PC-9 (cell line): ENCODE results near the gene CKM. TPM values are rescaled to one million over a fixed set of nuclear protein-coding genes. Genes with fewer than 3 reads are reported as not detected.

Source experiments
- BruUV-seq: library from RNA; stranded (reverse); fragments of 400-500 nt; replicated peaks from 2 replicates; lab custom pipeline; 2021; lab: Mats Ljungman, UMichigan
- CTCF ChIA-PET: fragments of 300-600 bp; sonication (Branson Sonifier 250); formaldehyde crosslinking; loops from one replicate; lab custom pipeline; 2022; ENCODE audit warnings: antibody characterized with exemption; lab: Charles Lee
- POLR2A ChIA-PET: fragments of 300-600 bp; sonication (Branson Sonifier 250); formaldehyde crosslinking; loops from one replicate; lab custom pipeline; 2022; ENCODE audit warnings: antibody characterized with exemption; ENCODE audit not compliant: unreplicated experiment; lab: Charles Lee
- DNase-seq, 2 experiments: peaks; one replicate each; pipeline versions ENCODE4 v3.0.0 to v3.0.0-alpha.2; 2015 to 2022; ENCODE audit warnings: mixed read lengths in 1 of 2
- H2AFZ ChIP-seq: fragments of 200-600 bp; sonication (generic); 2 replicates; pipeline ENCODE4 v1.8.1; 2017; ENCODE audit warnings: antibody characterized with exemption
- H3F3A ChIP-seq: fragments of 200-600 bp; sonication (generic); 2 replicates; pipeline ENCODE4 v1.8.1; 2017; ENCODE audit warnings: antibody characterized with exemption, mild to moderate bottlenecking, low read depth; ENCODE audit not compliant: insufficient read depth
- H3K27ac ChIP-seq: fragments of 200-600 bp; sonication (generic); 2 replicates; pipeline ENCODE4 v1.6.1; 2016; ENCODE audit warnings: mixed run types
- H3K27me3 ChIP-seq: fragments of 200-600 bp; sonication (generic); 2 replicates; pipeline ENCODE4 v1.6.1; 2016; ENCODE audit warnings: low read depth, mixed run types; ENCODE audit not compliant: insufficient read depth
- H3K36me3 ChIP-seq: fragments of 200-600 bp; sonication (generic); 2 replicates; pipeline ENCODE4 v1.6.1; 2016; ENCODE audit warnings: low read depth, mixed run types
- H3K4me1 ChIP-seq: fragments of 200-600 bp; sonication (generic); replicated peaks from 2 replicates; pipeline ENCODE4 v1.6.1; 2016; ENCODE audit warnings: mixed run types; ENCODE audit not compliant: insufficient read depth
- H3K4me2 ChIP-seq: fragments of 200-600 bp; sonication (generic); 2 replicates; pipeline ENCODE4 v1.6.1; 2017; ENCODE audit warnings: mixed run types
- H3K4me3 ChIP-seq: fragments of 200-600 bp; sonication (generic); 2 replicates; pipeline ENCODE4 v1.6.1; 2016; ENCODE audit warnings: mixed run types
- H3K79me2 ChIP-seq: fragments of 200-600 bp; sonication (generic); 2 replicates; pipeline ENCODE4 v1.6.1; 2017; ENCODE audit warnings: low read depth, mixed run types
- H3K9me2 ChIP-seq: fragments of 200-600 bp; sonication (generic); 2 replicates; pipeline ENCODE4 v1.8.1; 2017; ENCODE audit warnings: mild to moderate bottlenecking; ENCODE audit not compliant: insufficient read depth
- H3K9me3 ChIP-seq: fragments of 200-600 bp; sonication (generic); 2 replicates; pipeline ENCODE4 v1.8.1; 2016; ENCODE audit warnings: low read depth; ENCODE audit not compliant: insufficient read depth
- H4K20me1 ChIP-seq: fragments of 200-600 bp; sonication (generic); 2 replicates; pipeline ENCODE4 v1.8.1; 2017; ENCODE audit not compliant: insufficient read depth
- EZH2 ChIP-seq: fragments of 200-600 bp; sonication (generic); IDR thresholded peaks from 2 replicates; pipeline ENCODE4 v1.8.0; 2017; ENCODE audit warnings: antibody characterized with exemption, low read depth
- intact Hi-C: fragments of 100-400 bp; cut with micrococcal nuclease; formaldehyde crosslinking; loops from one replicate; pipeline ENCODE4 v1.10.0; 2022; ENCODE audit not compliant: unreplicated experiment
- total RNA-seq: library from RNA; stranded (reverse); gene quantifications from 2 replicates; pipeline ENCODE4 v1.2.3, GENCODE V29; 2021
- TF ChIP-seq, protein P1 (sequence below): fragments of 200-600 bp; sonication (generic); conservative IDR thresholded peaks from 2 replicates; pipeline ENCODE4 v1.6.1; 2017; ENCODE audit warnings: mixed run types, antibody characterized with exemption, mild to moderate bottlenecking, moderate library complexity

CKM gene
- total RNA-seq, 1 experiment from 2014 or later = not detected

DNA sequence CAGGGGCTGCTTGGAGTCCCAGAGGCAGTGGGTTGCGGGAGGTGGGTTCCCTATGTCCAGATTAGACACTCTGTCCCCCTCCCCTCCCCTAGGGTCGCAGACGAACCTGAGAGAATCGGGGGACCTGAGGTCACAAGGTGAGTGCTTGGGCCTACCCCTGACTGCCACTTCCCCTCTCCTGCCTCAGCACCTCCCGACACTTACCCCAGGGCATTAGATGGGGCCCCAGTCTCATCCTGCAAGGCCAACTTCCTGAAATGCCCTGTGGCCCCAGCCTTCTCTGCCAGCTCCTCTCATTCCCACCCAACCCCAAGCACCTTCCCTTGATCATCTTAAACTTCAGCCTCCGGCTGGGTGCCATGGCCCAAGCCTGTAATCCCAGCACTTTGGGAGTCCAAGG lies 23.0 kb downstream of the CKM start:
- H3K9me3 ChIP-seq = no peaks in the 10 kb centered on the region
- peaks cover 6% of the 10 kb centered on the region for H3F3A ChIP-seq
- H3K4me3 ChIP-seq = no peak overlapping the region
- H4K20me1 ChIP-seq = no peaks in the 10 kb centered on the region
- TF ChIP-seq, protein P1, sequence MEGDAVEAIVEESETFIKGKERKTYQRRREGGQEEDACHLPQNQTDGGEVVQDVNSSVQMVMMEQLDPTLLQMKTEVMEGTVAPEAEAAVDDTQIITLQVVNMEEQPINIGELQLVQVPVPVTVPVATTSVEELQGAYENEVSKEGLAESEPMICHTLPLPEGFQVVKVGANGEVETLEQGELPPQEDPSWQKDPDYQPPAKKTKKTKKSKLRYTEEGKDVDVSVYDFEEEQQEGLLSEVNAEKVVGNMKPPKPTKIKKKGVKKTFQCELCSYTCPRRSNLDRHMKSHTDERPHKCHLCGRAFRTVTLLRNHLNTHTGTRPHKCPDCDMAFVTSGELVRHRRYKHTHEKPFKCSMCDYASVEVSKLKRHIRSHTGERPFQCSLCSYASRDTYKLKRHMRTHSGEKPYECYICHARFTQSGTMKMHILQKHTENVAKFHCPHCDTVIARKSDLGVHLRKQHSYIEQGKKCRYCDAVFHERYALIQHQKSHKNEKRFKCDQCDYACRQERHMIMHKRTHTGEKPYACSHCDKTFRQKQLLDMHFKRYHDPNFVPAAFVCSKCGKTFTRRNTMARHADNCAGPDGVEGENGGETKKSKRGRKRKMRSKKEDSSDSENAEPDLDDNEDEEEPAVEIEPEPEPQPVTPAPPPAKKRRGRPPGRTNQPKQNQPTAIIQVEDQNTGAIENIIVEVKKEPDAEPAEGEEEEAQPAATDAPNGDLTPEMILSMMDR = no peak
- no peak for TF ChIP-seq EZH2
- H3K27ac ChIP-seq = no peak overlapping the region
- ChIA-PET CTCF (no interaction called here), POLR2A (no interaction called here)
- intact Hi-C loops = no loop called here
- H3K9me2 ChIP-seq = no peaks in the 10 kb centered on the region
- H3K27me3 ChIP-seq = no peaks in the 10 kb centered on the region
- no peak for DNase-seq
- no peaks in the 10 kb centered on the region for H3K36me3 ChIP-seq
- H3K4me1 ChIP-seq = no peaks in the 10 kb centered on the region
- H3K4me2 ChIP-seq = no peak overlapping the region
- BruUV-seq = no TSS peak
- H3K79me2 ChIP-seq = no peaks in the 10 kb centered on the region
- H2AFZ ChIP-seq = no peak overlapping the region

DNA sequence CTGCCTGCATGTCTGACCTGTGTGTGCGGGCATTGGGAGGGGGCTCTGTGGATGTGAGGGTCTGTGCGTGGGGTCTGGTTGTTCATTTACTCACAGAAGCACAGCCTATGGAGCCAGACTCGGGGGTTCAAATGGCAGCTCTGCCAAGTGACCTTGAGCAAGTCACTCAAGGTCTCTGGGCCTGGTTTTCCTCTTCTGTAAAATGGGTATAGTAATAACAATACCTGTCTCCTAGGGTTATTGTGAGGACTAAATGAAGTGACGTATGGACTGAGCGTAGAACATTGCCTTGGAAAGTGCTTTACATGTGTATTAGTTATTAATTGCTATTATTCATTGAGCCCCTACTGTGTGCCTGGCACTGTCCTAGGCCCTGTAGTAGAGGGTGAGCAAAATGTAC lies 24.4 kb downstream of the CKM start:
- Histone ChIP-seq H3F3A (peaks cover 6% of the 10 kb centered on the region), H3K4me2 (no peak overlapping the region), H4K20me1 (no peaks in the 10 kb centered on the region), H3K79me2 (no peaks in the 10 kb centered on the region), H3K9me2 (no peaks in the 10 kb centered on the region), H3K4me1 (no peaks in the 10 kb centered on the region), H3K27me3 (no peaks in the 10 kb centered on the region), H3K4me3 (no peak overlapping the region), H3K9me3 (no peaks in the 10 kb centered on the region), H3K27ac (no peak overlapping the region), H2AFZ (no peak overlapping the region), H3K36me3 (no peaks in the 10 kb centered on the region)
- no peak for DNase-seq
- CTCF ChIA-PET = interaction anchor here (0.6 kb wide), 1 partner anchor 655 kb away, joined by 5 read pairs; no protein-coding TSS in a partner anchor
- intact Hi-C loops = no loop called here
- BruUV-seq = no TSS peak
- TF ChIP-seq EZH2 = no peak
- TF ChIP-seq, protein P1 = no peak
- POLR2A ChIA-PET = no interaction called here

DNA sequence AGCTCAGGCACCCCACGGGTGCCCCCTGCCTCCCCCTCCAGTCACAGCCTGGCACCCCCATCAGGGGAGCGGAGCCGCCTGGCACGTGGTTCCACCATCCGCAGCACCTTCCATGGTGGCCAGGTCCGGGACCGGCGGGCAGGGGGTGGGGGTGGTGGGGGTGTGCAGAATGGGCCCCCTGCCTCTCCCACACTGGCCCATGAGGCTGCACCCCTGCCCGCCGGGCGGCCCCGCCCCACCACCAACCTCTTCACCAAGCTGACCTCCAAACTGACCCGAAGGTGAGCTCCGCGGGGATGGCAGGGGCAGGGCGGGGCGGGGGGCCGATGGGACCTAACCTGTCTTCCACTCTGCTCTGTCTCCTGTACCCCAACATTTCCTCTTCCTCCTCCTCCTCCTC lies 25.0 kb downstream of the CKM start:
- ChIA-PET POLR2A (no interaction called here), CTCF (no interaction called here)
- TF ChIP-seq, protein P1 = no peak
- TF ChIP-seq EZH2 = no peak
- H3K27me3 ChIP-seq = no peaks in the 10 kb centered on the region
- no peak overlapping the region for H3K4me3 ChIP-seq
- no peak overlapping the region for H2AFZ ChIP-seq
- no peaks in the 10 kb centered on the region for H3K9me3 ChIP-seq
- no peaks in the 10 kb centered on the region for H3K36me3 ChIP-seq
- no peaks in the 10 kb centered on the region for H4K20me1 ChIP-seq
- H3K79me2 ChIP-seq = no peaks in the 10 kb centered on the region
- H3K4me2 ChIP-seq = no peak overlapping the region
- H3K4me1 ChIP-seq = no peaks in the 10 kb centered on the region
- intact Hi-C loops = no loop called here
- no peaks in the 10 kb centered on the region for H3K9me2 ChIP-seq
- H3K27ac ChIP-seq = no peak overlapping the region
- no peak for DNase-seq
- no TSS peak for BruUV-seq
- peaks cover 6% of the 10 kb centered on the region for H3F3A ChIP-seq
